Measurements from ENCODE around the gene AGTR1.

GRCh38 chr3:148750296-148750695 lies 52.6 kb downstream of the AGTR1 start:
- TF ChIP-seq CTCF (IDR thresholded peaks at IDR 0.05): no peak
- TF ChIP-seq POLR2A (IDR thresholded peaks at IDR 0.05): no peak

Data from heart left ventricle (tissue), 13 donors.